Activated CD8-positive, alpha-beta memory T cell treated with anti-CD3 and anti-CD28 coated beads, Interleukin-2, amount 50 U/mL, for 24 hours (primary cell): ENCODE data around the gene ZNF775.

Source experiments
- DNase-seq: peaks from one replicate; pipeline ENCODE4 v3.0.0-alpha.2; 2020; ENCODE audit errors: extremely low read depth

ZNF775 gene

GRCh38 chr7:150368884-150369747 lies 10.0 kb upstream of the ZNF775 start:
- DNase-seq = no peak

- no peak for DNase-seq
Measured at GRCh38 chr7:150369748-150370501, 9.2 kb upstream of the ZNF775 start.

GRCh38 chr7:150370612-150371071 lies 8.5 kb upstream of the ZNF775 start:
- no peak for DNase-seq

- no peak for DNase-seq
Measured at GRCh38 chr7:150371131-150371995, 7.8 kb upstream of the ZNF775 start.

- no peak for DNase-seq
Measured at GRCh38 chr7:150371996-150372270, 7.2 kb upstream of the ZNF775 start.

- DNase-seq = no peak
Measured at GRCh38 chr7:150372271-150373048, 6.7 kb upstream of the ZNF775 start.

- no peak for DNase-seq
Measured at GRCh38 chr7:150373049-150373801, 5.9 kb upstream of the ZNF775 start.

- DNase-seq = no peak
Measured at GRCh38 chr7:150374026-150374425, 5.1 kb upstream of the ZNF775 start.

GRCh38 chr7:150374472-150374871 lies 4.7 kb upstream of the ZNF775 start:
- DNase-seq = no peak

GRCh38 chr7:150375662-150376521 lies 3.2 kb upstream of the ZNF775 start:
- DNase-seq = no peak

GRCh38 chr7:150376560-150376959 lies 2.6 kb upstream of the ZNF775 start:
- DNase-seq = no peak

- no peak for DNase-seq
Measured at GRCh38 chr7:150377196-150377595, 1.9 kb upstream of the ZNF775 start.

GRCh38 chr7:150377635-150378034 lies 1.5 kb upstream of the ZNF775 start:
- DNase-seq = no peak

- DNase-seq = no peak
Measured at GRCh38 chr7:150378115-150378852, 846 bp upstream of the ZNF775 start.

GRCh38 chr7:150379441-150380379 lies 580 bp downstream of the ZNF775 start:
- no peak for DNase-seq

GRCh38 chr7:150380463-150380862 lies 1.3 kb downstream of the ZNF775 start:
- no peak for DNase-seq

- no peak for DNase-seq
Measured at GRCh38 chr7:150381096-150381495, 2.0 kb downstream of the ZNF775 start.

- no peak for DNase-seq
Measured at GRCh38 chr7:150381785-150382122, 2.6 kb downstream of the ZNF775 start.
